GM23338 (cell line): ENCODE data around the gene TLE6. TPM values are rescaled to one million over a fixed set of nuclear protein-coding genes. Genes with fewer than 3 reads are reported as not detected.
"Not testable (repeated sequence)": the region's sequence is repeated elsewhere in the genome, so short reads cannot be mapped to it uniquely, and the experiment has no call there.

Source experiments
- ATAC-seq: fragments of 200-7000 bp; cut with Tn5 transposase; 3 replicates; pipeline ENCODE4 v1.9.1; 2020
- DNase-seq: peaks from one replicate; pipeline ENCODE4 v3.0.0-alpha.2; 2015; ENCODE audit warnings: low spot score
- H2AFZ ChIP-seq: fragments of 200-600 bp; sonication (generic); 2 replicates; pipeline ENCODE4 v1.8.0; 2016; ENCODE audit warnings: antibody characterized with exemption, mild to moderate bottlenecking, moderate library complexity
- H3F3A ChIP-seq: fragments of 200-600 bp; sonication (generic); replicated peaks from 2 replicates; pipeline ENCODE4 v1.8.0; 2017; ENCODE audit warnings: antibody characterized with exemption, mixed run types, low read depth
- H3K27ac ChIP-seq: fragments of 200-600 bp; sonication (generic); 2 replicates; pipeline ENCODE4 v1.6.1; 2016; ENCODE audit warnings: low read depth
- H3K27me3 ChIP-seq: fragments of 200-600 bp; sonication (generic); 2 replicates; pipeline ENCODE4 v1.8.0; 2016; ENCODE audit warnings: mild to moderate bottlenecking, mixed run types, moderate library complexity; ENCODE audit not compliant: insufficient read depth
- H3K36me3 ChIP-seq: fragments of 200-600 bp; sonication (generic); 2 replicates; pipeline ENCODE4 v1.8.0; 2016; ENCODE audit warnings: mild to moderate bottlenecking; ENCODE audit not compliant: insufficient read depth
- H3K4me1 ChIP-seq: fragments of 200-600 bp; sonication (generic); 2 replicates; pipeline ENCODE4 v1.8.0; 2016; ENCODE audit warnings: mild to moderate bottlenecking, moderate library complexity; ENCODE audit not compliant: insufficient read depth
- H3K4me2 ChIP-seq: fragments of 200-600 bp; sonication (generic); 2 replicates; pipeline ENCODE4 v1.7.1; 2017; ENCODE audit warnings: mixed run types
- H3K4me3 ChIP-seq: fragments of 200-600 bp; sonication (generic); 2 replicates; pipeline ENCODE4 v1.6.1; 2016; ENCODE audit warnings: mixed run types
- H3K79me2 ChIP-seq: fragments of 200-600 bp; sonication (generic); replicated peaks from 2 replicates; pipeline ENCODE4 v1.8.0; 2017; ENCODE audit warnings: mild to moderate bottlenecking; ENCODE audit not compliant: insufficient read depth
- H3K9me2 ChIP-seq: fragments of 200-600 bp; sonication (generic); 2 replicates; pipeline ENCODE4 v1.8.0; 2017; ENCODE audit not compliant: insufficient read depth
- H4K20me1 ChIP-seq: fragments of 200-600 bp; sonication (generic); replicated peaks from 2 replicates; pipeline ENCODE4 v1.8.0; 2017; ENCODE audit warnings: mild to moderate bottlenecking; ENCODE audit not compliant: insufficient read depth
- H3K27ac Mint-ChIP-seq: 2 replicates; pipeline ENCODE4 v1.8.0; 2020; ENCODE audit warnings: inconsistent platforms, mild to moderate bottlenecking, moderate library complexity, mixed read lengths
- H3K27me3 Mint-ChIP-seq: 3 replicates; pipeline ENCODE4 v1.8.0; 2022; ENCODE audit warnings: low read depth, mild to moderate bottlenecking, moderate library complexity, mixed read lengths, inconsistent platforms; ENCODE audit not compliant: insufficient read depth, poor library complexity
- H3K36me3 Mint-ChIP-seq: 3 replicates; pipeline ENCODE4 v1.8.0; 2021; ENCODE audit warnings: low read depth, mild to moderate bottlenecking, inconsistent platforms, moderate library complexity, mixed read lengths
- H3K4me1 Mint-ChIP-seq: 3 replicates; pipeline ENCODE4 v1.8.0; 2020; ENCODE audit warnings: mild to moderate bottlenecking, inconsistent platforms, mixed read lengths
- H3K4me3 Mint-ChIP-seq: 3 replicates; pipeline ENCODE4 v1.8.0; 2021; ENCODE audit warnings: moderate library complexity, mild to moderate bottlenecking, inconsistent platforms, mixed read lengths
- H3K9me3 Mint-ChIP-seq: 3 replicates; pipeline ENCODE4 v1.8.0; 2020; ENCODE audit warnings: moderate library complexity, mild to moderate bottlenecking, inconsistent platforms, mixed read lengths
- STAT1 ChIP-seq: IDR thresholded peaks from one replicate; pipeline ENCODE4 v1.6.1; 2016; ENCODE audit warnings: antibody characterized with exemption; ENCODE audit not compliant: unreplicated experiment
- ZNF331 ChIP-seq: fragments of 250-450 bp; sonication (Bioruptor Pico); IDR thresholded peaks from 2 replicates; pipeline ENCODE4 v1.5.0; 2020; ENCODE audit warnings: low read depth, mild to moderate bottlenecking, moderate library complexity
- polyA plus RNA-seq: library from polyadenylated mRNA; unstranded; fragments of >200 nt; fragmentation: Nextera tagmentation; extraction: Ambion mirVana; gene quantifications from 2 replicates; pipeline ENCODE4 v1.2.1, GENCODE V29; 2016
- total RNA-seq: library from RNA; depleted of rRNA; stranded (reverse); fragments of >200 nt; shearing (Covaris generic); gene quantifications from 2 replicates; pipeline ENCODE4 v1.2.3, GENCODE V29; 2014
- TF ChIP-seq, protein P1 (sequence below), 2 experiments: fragments of 200-600 bp in 1 of 2; sonication (generic) in 1 of 2; conservative IDR thresholded peaks; 2 replicates each; pipeline versions ENCODE4 v1.5.1 to v1.6.1; 2016 to 2017; ENCODE audit warnings: antibody characterized with exemption in 2 of 2, low read depth in 2 of 2, mild to moderate bottlenecking in 2 of 2, moderate library complexity in 1 of 2
- TF ChIP-seq, protein P2 (sequence below): fragments of 250-450 bp; sonication (Bioruptor Pico); IDR thresholded peaks from 2 replicates; pipeline ENCODE4 v1.5.0; 2020; ENCODE audit warnings: mild to moderate bottlenecking, moderate library complexity

TLE6 gene
- total and polyA plus RNA-seq, 2 experiments from 2014 or later: 2.4 TPM

DNA sequence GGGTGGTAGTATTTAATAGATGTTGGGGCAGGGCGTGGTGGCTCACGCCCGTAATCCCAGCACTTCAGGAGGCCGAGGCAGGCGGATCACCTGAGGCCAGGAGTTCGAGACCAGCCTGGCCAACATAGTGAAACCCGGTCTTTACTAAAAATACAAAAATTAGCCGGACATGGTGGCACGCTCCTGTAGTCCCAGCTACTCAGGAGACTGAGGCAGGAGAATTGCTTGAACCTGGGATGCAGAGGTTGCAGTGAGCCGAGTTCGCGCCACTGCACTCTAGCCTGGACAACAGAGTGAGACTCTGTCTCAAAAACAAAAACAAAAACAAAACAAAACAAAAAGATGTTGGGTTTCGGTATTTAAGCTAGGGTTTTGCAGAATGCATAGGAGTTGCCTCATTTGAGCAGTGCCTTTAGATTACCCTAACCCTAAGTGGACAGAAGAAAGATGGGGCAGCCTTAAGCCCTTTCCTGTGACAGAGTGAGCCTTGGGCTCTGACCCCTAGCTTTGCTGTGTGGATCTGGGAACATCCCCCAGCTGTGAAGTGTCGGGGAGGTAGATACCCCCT is 59.7 kb downstream of the TLE6 start:
- Histone ChIP-seq H3K4me2 (peak overlapping the region; percentile 85), H3F3A (peaks cover 22% of the 10 kb centered on the region), H3K4me3 (peak overlapping the region; percentile 76), H3K4me1 (peaks cover 14% of the 10 kb centered on the region), H3K27me3 (peaks cover 39% of the 10 kb centered on the region)
- not testable (repeated sequence) for DNase-seq, H2AFZ ChIP-seq, H4K20me1 ChIP-seq, H3K27ac ChIP-seq, H3K36me3 Mint-ChIP-seq, H3K36me3 ChIP-seq, H3K9me2 ChIP-seq, H3K79me2 ChIP-seq, H3K27ac Mint-ChIP-seq, ATAC-seq, H3K9me3 Mint-ChIP-seq
- TF ChIP-seq, protein P1, sequence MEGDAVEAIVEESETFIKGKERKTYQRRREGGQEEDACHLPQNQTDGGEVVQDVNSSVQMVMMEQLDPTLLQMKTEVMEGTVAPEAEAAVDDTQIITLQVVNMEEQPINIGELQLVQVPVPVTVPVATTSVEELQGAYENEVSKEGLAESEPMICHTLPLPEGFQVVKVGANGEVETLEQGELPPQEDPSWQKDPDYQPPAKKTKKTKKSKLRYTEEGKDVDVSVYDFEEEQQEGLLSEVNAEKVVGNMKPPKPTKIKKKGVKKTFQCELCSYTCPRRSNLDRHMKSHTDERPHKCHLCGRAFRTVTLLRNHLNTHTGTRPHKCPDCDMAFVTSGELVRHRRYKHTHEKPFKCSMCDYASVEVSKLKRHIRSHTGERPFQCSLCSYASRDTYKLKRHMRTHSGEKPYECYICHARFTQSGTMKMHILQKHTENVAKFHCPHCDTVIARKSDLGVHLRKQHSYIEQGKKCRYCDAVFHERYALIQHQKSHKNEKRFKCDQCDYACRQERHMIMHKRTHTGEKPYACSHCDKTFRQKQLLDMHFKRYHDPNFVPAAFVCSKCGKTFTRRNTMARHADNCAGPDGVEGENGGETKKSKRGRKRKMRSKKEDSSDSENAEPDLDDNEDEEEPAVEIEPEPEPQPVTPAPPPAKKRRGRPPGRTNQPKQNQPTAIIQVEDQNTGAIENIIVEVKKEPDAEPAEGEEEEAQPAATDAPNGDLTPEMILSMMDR (conservative IDR thresholded peaks at IDR 0.05; ENCODE audit: low read depth in 2 of 2): 0 out of 4 replicates have a peak, but pooled peaks of 1 of the 2 experiments have one; percentile 1
- peaks cover 26% of the 10 kb centered on the region for H3K4me1 Mint-ChIP-seq
- H3K27me3 Mint-ChIP-seq: peaks cover 53% of the 10 kb centered on the region
- peak overlapping the region; percentile 77 for H3K4me3 Mint-ChIP-seq

DNA sequence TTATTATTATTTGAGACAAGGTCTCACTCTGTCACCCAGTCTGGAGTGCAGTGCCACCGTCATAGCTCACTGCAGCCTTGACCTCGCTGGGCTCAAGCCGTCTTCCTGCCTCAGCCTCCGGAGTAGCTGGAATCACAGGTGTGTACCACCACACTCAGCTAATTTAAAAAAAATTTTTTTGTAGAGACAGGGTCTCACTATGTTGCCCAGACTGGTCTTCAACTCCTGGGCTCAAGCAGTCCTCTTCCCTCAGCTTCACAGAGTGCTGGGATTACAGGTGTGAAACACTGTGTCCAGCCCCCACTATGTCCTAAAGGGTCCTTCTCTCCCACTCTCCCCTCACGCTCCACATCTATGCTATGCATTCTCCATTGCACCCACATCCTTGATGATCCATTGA is 60.9 kb downstream of the TLE6 start:
- H3K4me3 ChIP-seq: no peak overlapping the region
- H3K9me2 ChIP-seq: no peaks in the 10 kb centered on the region
- peaks cover 33% of the 10 kb centered on the region for H3K27me3 ChIP-seq
- DNase-seq: no peak
- no peak for ATAC-seq
- H3F3A ChIP-seq: peaks cover 22% of the 10 kb centered on the region
- H3K36me3 ChIP-seq: no peaks in the 10 kb centered on the region
- H4K20me1 ChIP-seq: no peaks in the 10 kb centered on the region
- Mint-ChIP-seq H3K9me3 (peaks cover 3% of the 10 kb centered on the region; the same call in 1 of the 3 replicates), H3K27me3 (peaks cover 47% of the 10 kb centered on the region), H3K4me3 (no peak overlapping the region), H3K4me1 (peaks cover 29% of the 10 kb centered on the region), H3K27ac (no peak overlapping the region), H3K36me3 (no peaks in the 10 kb centered on the region; the same call in 1 of the 3 replicates)
- H3K4me1 ChIP-seq: peaks cover 18% of the 10 kb centered on the region
- no peaks in the 10 kb centered on the region for H3K79me2 ChIP-seq
- no peak overlapping the region for H3K27ac ChIP-seq
- TF ChIP-seq ZNF331 (no peak), STAT1 (no peak)
- TF ChIP-seq, protein P1 (conservative IDR thresholded peaks at IDR 0.05; ENCODE audit: low read depth in 2 of 2): no peak
- TF ChIP-seq, protein P2, sequence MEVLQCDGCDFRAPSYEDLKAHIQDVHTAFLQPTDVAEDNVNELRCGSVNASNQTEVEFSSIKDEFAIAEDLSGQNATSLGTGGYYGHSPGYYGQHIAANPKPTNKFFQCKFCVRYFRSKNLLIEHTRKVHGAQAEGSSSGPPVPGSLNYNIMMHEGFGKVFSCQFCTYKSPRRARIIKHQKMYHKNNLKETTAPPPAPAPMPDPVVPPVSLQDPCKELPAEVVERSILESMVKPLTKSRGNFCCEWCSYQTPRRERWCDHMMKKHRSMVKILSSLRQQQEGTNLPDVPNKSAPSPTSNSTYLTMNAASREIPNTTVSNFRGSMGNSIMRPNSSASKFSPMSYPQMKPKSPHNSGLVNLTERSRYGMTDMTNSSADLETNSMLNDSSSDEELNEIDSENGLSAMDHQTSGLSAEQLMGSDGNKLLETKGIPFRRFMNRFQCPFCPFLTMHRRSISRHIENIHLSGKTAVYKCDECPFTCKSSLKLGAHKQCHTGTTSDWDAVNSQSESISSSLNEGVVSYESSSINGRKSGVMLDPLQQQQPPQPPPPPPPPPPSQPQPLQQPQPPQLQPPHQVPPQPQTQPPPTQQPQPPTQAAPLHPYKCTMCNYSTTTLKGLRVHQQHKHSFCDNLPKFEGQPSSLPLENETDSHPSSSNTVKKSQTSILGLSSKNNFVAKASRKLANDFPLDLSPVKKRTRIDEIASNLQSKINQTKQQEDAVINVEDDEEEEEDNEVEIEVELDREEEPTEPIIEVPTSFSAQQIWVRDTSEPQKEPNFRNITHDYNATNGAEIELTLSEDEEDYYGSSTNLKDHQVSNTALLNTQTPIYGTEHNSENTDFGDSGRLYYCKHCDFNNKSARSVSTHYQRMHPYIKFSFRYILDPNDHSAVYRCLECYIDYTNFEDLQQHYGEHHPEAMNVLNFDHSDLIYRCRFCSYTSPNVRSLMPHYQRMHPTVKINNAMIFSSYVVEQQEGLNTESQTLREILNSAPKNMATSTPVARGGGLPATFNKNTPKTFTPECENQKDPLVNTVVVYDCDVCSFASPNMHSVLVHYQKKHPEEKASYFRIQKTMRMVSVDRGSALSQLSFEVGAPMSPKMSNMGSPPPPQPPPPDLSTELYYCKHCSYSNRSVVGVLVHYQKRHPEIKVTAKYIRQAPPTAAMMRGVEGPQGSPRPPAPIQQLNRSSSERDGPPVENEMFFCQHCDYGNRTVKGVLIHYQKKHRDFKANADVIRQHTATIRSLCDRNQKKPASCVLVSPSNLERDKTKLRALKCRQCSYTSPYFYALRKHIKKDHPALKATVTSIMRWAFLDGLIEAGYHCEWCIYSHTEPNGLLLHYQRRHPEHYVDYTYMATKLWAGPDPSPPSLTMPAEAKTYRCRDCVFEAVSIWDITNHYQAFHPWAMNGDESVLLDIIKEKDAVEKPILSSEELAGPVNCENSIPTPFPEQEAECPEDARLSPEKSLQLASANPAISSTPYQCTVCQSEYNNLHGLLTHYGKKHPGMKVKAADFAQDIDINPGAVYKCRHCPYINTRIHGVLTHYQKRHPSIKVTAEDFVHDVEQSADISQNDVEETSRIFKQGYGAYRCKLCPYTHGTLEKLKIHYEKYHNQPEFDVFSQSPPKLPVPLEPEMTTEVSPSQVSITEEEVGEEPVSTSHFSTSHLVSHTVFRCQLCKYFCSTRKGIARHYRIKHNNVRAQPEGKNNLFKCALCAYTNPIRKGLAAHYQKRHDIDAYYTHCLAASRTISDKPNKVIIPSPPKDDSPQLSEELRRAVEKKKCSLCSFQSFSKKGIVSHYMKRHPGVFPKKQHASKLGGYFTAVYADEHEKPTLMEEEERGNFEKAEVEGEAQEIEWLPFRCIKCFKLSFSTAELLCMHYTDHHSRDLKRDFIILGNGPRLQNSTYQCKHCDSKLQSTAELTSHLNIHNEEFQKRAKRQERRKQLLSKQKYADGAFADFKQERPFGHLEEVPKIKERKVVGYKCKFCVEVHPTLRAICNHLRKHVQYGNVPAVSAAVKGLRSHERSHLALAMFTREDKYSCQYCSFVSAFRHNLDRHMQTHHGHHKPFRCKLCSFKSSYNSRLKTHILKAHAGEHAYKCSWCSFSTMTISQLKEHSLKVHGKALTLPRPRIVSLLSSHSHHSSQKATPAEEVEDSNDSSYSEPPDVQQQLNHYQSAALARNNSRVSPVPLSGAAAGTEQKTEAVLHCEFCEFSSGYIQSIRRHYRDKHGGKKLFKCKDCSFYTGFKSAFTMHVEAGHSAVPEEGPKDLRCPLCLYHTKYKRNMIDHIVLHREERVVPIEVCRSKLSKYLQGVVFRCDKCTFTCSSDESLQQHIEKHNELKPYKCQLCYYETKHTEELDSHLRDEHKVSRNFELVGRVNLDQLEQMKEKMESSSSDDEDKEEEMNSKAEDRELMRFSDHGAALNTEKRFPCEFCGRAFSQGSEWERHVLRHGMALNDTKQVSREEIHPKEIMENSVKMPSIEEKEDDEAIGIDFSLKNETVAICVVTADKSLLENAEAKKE: no peak
- no peak overlapping the region for H2AFZ ChIP-seq
- no peak overlapping the region for H3K4me2 ChIP-seq
